ENCODE measurements around the gene LUC7L.

The LUC7L gene

GRCh38 chr16:143456-143855, 85.8 kb downstream of the LUC7L start:
- Histone ChIP-seq H3K27ac (ENCODE audit: insufficient read depth, low read depth, low read length, poor library complexity, severe bottlenecking) (no peak overlapping the region), H3K4me1 (ENCODE audit: control insufficient read depth, insufficient read depth, low read length) (no peaks in the 10 kb centered on the region), H3K27me3 (ENCODE audit: control insufficient read depth, insufficient read depth, low read length, poor library complexity, severe bottlenecking) (peaks cover 6% of the 10 kb centered on the region), H3K36me3 (ENCODE audit: control insufficient read depth, insufficient read depth, low read length) (no peaks in the 10 kb centered on the region), H3K4me3 (ENCODE audit: insufficient read depth, low read depth, low read length) (no peak overlapping the region), H3K9me3 (ENCODE audit: control insufficient read depth, low read length) (no peaks in the 10 kb centered on the region)
- WGBS, 2 experiments = 89 to 90% methylated on average over 6 of the region's 6 CpGs

DNA sequence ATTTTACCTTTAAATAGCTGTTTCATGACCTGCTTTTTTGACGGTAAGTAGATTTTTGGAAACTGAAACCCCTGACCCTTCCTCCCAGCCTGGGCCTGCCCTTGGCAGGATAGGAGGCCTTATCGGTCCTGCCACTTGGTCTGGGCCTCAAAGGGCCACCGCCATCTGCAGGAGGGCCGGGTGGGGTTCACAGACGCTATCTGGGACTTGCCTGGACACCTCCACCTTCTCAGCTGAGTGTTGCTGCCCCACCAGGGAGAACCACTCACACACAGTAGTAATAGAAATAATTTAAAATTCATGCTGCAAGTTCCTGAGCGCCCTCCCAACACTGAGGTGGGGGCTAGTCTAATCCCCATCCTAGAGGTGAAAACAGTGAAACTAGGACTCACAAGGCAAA, 86.2 kb downstream of the LUC7L start:
- H3K27ac ChIP-seq (ENCODE audit: insufficient read depth, low read depth, low read length, poor library complexity, severe bottlenecking) = no peak overlapping the region
- H3K4me1 ChIP-seq (ENCODE audit: control insufficient read depth, insufficient read depth, low read length) = no peaks in the 10 kb centered on the region
- no peaks in the 10 kb centered on the region for H3K9me3 ChIP-seq (ENCODE audit: control insufficient read depth, low read length)
- 90 to 95% methylated on average over 6 of the region's 6 CpGs for WGBS, 2 experiments
- H3K27me3 ChIP-seq (ENCODE audit: control insufficient read depth, insufficient read depth, low read length, poor library complexity, severe bottlenecking) = peaks cover 2% of the 10 kb centered on the region
- no peak overlapping the region for H3K4me3 ChIP-seq (ENCODE audit: insufficient read depth, low read depth, low read length)
- H3K36me3 ChIP-seq (ENCODE audit: control insufficient read depth, insufficient read depth, low read length) = no peaks in the 10 kb centered on the region

DNA sequence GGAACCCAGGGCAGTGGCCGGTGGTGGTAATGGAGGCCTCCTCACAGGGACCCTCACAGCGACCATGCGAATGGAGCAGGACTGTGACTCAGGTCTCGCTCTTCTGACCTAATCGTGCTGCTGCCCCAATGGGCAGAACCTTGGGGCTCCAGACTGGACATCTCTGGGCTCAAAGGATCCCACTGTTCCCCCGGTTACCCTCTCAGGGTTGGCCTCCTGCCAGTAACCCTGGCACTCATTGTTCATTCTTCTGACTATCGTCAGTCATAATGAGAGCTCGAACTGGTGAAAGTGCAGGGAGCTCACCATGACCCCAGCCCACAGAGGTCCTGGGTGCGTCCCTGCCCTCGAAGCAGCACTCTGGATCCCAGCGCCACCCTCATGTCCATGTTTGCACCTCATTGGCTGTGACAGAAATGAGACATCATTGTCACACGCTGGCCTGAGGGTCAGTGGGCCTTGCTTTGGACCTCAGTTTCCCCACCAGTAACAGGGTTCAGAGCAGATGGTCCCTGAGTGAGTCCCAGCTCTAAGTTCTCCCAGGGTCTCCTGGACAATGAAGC, 86.8 kb downstream of the LUC7L start:
- H3K4me3 ChIP-seq (ENCODE audit: insufficient read depth, low read depth, low read length) = no peak overlapping the region

DNA sequence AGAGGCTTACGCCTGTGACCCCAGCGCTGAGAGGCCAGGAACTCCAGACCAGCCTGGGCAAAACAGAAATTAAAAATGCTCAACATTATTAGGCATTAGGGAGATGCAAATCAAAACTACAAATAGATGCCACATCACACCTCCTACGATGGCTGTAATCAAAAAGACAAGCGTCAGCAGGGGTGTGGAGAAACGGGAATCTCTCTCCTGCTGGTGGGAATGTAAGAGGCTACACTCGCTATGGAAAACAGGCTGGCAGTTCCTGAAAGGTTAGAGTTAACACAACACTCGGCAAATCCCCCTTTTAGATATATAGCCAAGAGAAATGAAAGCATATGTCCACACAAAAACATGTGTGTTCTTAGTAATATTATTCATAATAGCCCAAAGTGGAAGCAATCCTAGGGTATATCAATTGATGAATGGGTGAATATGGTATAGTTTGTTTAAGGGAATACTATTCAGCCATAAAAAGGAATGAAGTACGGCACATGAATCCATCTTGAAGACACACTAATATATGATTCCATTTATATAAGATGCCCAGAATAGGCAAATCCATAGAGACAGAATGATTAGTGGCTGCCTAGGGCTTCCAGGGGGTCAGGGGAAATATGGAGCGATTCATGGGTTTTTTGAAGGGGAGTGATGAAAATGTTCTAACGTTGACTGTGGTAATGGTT, 88.9 kb downstream of the LUC7L start:
- WGBS, 2 experiments = 75 to 79% methylated on average over 8 to 10 of the region's 10 CpGs
- no peak overlapping the region for H3K4me3 ChIP-seq (ENCODE audit: insufficient read depth, low read depth, low read length)
- no peaks in the 10 kb centered on the region for H3K36me3 ChIP-seq (ENCODE audit: control insufficient read depth, insufficient read depth, low read length)

More for the DNA sequence above, 86.8 kb downstream of the LUC7L start:
- H3K36me3 ChIP-seq (ENCODE audit: control insufficient read depth, insufficient read depth, low read length) = no peaks in the 10 kb centered on the region
- 91% methylated on average over 12 of the region's 12 CpGs for WGBS, 2 experiments
- H3K9me3 ChIP-seq (ENCODE audit: control insufficient read depth, low read length) = no peaks in the 10 kb centered on the region
- no peak overlapping the region for H3K27ac ChIP-seq (ENCODE audit: insufficient read depth, low read depth, low read length, poor library complexity, severe bottlenecking)
- no peaks in the 10 kb centered on the region for H3K27me3 ChIP-seq (ENCODE audit: control insufficient read depth, insufficient read depth, low read length, poor library complexity, severe bottlenecking)
- H3K4me1 ChIP-seq (ENCODE audit: control insufficient read depth, insufficient read depth, low read length) = no peaks in the 10 kb centered on the region

More for the DNA sequence above, 88.9 kb downstream of the LUC7L start:
- Histone ChIP-seq H3K27me3 (ENCODE audit: control insufficient read depth, insufficient read depth, low read length, poor library complexity, severe bottlenecking) (no peaks in the 10 kb centered on the region), H3K27ac (ENCODE audit: insufficient read depth, low read depth, low read length, poor library complexity, severe bottlenecking) (no peak overlapping the region), H3K9me3 (ENCODE audit: control insufficient read depth, low read length) (no peaks in the 10 kb centered on the region), H3K4me1 (ENCODE audit: control insufficient read depth, insufficient read depth, low read length) (no peaks in the 10 kb centered on the region)

All from ectodermal cell (in vitro differentiated cells).